ENCODE results near the gene USP37. TPM values are rescaled to one million over a fixed set of nuclear protein-coding genes. Genes with fewer than 3 reads are reported as not detected.

The USP37 gene
- total and polyA plus RNA-seq, 2 of the 13 experiments (the other 11 are each of a cell fraction or from before 2014, with no cell fraction given), result 6.5 to 30.6 TPM

GRCh38 chr2:218444692-218445357 is 123.3 kb downstream of the USP37 start (continued):
- TF ChIP-seq ZNF800 (CRISPR knock-in tag; IDR thresholded peaks at IDR 0.05) (peak; percentile 86), RXRB (CRISPR knock-in tag; IDR thresholded peaks at IDR 0.05; ENCODE audit: borderline replicate concordance) (peak; percentile 96), FOXJ3 (CRISPR knock-in tag; IDR thresholded peaks at IDR 0.05; ENCODE audit: borderline replicate concordance) (peak; percentile 97), ZNF530 (CRISPR knock-in tag; IDR thresholded peaks at IDR 0.05; ENCODE audit: low read depth) (no peak), ZNF737 (CRISPR knock-in tag; IDR thresholded peaks at IDR 0.05; ENCODE audit: borderline replicate concordance) (no peak), XRCC5 (optimal IDR thresholded peaks at IDR 0.05; ENCODE audit: low read length) (peak; percentile 95), ZNF362 (CRISPR knock-in tag; IDR thresholded peaks at IDR 0.05; ENCODE audit: borderline replicate concordance) (peak; percentile 76; the same call in 1 of the 2 replicates), MYPOP (CRISPR knock-in tag; IDR thresholded peaks at IDR 0.05) (peak; percentile 74; the same call in 1 of the 2 replicates), ZNF660 (CRISPR knock-in tag; IDR thresholded peaks at IDR 0.05; ENCODE audit: borderline replicate concordance, low read depth) (no peak), KMT2A (CRISPR knock-in tag; IDR thresholded peaks at IDR 0.05) (no peak), CERS6 (CRISPR knock-in tag; IDR thresholded peaks at IDR 0.05) (no peak), ZNF670 (CRISPR knock-in tag; IDR thresholded peaks at IDR 0.05; ENCODE audit: borderline replicate concordance) (peak; percentile 89), ZNF34 (CRISPR knock-in tag; IDR thresholded peaks at IDR 0.05; ENCODE audit: borderline replicate concordance) (peak; percentile 58; the same call in 1 of the 2 replicates), ZNF597 (CRISPR knock-in tag; IDR thresholded peaks at IDR 0.05) (no peak), GABPB1 (CRISPR knock-in tag; IDR thresholded peaks at IDR 0.05) (peak; percentile 75), SCMH1 (CRISPR knock-in tag; IDR thresholded peaks at IDR 0.05; ENCODE audit: borderline replicate concordance) (no peak), SUZ12 (IDR thresholded peaks at IDR 0.05; ENCODE audit: low read depth, low read length) (no peak), RBFOX2 (IDR thresholded peaks at IDR 0.05; ENCODE audit: low read depth, low read length) (peak; percentile 40; the same call in 1 of the 2 replicates), HMG20A (CRISPR knock-in tag; IDR thresholded peaks at IDR 0.05; ENCODE audit: borderline replicate concordance) (peak; percentile 89; the same call in 1 of the 2 replicates), STAT5B (CRISPR knock-in tag; IDR thresholded peaks at IDR 0.05) (no peak)

Data from HepG2 (cell line).